GM04504 (cell line): ENCODE data around the gene ACP5.
"Not testable (repeated sequence)": the region's sequence is repeated elsewhere in the genome, so short reads cannot be mapped to it uniquely, and the experiment has no call there.

Source experiments
- DNase-seq: peaks from one replicate; pipeline ENCODE4 v3.0.0-alpha.2; 2012; ENCODE audit warnings: low read depth

Gene ACP5

DNA sequence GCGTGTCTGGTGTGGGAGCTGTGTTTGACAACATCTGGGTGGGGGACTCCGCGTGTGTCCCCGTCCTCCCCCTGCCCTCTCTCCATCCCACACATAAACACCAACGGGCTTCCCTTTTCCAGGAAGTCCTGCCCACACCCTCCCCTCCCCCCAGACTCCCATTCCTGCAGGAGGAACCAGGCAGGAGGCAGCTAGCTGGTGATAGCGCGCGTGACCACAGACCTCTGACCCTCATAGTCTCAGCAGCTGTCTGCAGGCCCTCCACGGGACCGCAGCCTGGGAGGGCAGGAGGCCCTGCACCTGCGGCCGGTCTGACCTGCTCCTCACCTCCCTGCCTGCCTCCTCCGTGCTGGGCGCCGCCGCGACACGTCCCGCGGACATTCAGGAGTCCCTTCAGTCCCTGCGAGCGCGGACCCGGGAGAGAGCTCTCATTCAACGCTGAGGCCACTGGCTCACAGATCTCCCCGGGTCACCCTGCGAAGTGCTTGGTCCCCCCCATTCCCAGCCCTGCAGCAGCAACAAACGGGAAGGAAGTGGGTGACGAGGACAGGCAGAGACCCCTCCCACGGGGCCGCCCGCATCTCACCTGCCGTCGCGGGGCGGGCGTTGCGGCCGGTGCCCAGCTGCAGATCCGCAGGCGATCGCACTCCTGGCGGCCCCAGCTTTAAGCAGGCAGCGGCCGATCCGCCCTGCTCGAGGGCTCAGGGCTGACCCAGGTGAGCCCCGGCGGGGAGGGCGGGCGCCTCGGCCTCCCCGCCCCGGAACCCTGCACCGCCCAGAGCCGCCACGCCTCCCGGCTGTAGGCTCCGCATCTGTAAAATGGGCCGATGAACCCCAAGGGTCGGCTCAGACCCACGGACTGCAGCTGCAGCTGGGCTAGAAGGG, 1.1 kb upstream of the ACP5 start:
- no peak for DNase-seq

DNA sequence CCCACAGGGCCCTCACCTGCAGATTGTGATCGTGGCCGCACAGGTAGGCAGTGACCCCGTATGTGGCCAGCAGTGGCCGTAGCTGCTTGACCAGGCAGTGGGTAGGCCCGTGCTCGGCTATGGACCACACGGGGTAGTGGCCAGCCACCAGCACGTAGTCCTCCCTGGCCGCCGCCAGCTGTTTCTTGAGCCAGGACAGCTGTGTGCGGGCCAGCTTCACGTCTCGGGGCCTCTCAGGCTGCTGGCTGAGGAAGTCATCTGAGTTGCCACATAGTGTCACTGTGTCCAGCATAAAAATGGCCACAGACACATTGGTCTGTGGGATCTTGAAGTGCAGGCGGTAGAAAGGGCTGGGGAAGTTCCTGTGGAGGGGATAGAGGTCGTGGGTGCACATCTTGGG, 1.2 kb downstream of the ACP5 start:
- DNase-seq: no peak

- no peak for DNase-seq
These were observed 2.8 kb downstream of the ACP5 start for GRCh38 chr19:11574689-11575088.

DNA sequence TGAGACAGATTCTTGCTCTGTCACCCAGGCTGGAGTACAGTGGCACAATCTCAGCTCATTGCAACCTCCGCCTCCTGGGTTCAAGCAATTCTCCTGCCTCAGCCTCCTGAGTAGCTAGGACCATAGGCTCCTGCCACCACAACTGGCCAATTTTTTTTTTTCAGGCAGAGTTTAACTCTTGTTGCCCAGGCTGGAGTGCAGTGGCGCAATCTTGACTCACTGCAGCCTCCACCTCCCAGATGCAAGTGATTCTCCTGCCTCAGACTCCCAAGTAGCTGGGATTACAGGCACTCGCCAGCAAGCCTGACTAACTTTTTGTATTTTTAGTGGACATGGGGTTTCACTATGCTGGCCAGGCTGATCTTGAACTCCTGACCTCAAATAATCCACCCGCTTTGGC, 3.7 kb downstream of the ACP5 start:
- not testable (repeated sequence) for DNase-seq

DNA sequence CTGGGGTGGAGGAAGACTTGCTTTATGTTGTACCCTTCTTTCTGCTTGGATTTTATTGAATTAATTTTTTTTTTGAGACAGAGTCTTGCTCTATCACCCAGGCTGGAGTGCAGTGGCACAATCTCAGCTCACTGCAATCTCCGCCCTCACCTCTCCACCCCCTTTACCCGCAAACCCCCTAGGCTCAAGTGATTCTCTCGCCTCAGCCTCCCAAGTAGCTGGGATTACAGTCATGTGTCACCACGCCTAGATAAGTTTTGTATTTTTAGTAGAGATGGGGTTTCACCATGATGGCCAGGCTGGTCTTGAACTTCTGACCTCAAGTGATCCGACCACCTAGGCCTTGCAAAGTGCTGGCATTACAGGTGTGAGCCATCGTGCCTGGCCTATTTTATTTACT, 4.1 kb downstream of the ACP5 start:
- not testable (repeated sequence) for DNase-seq

- no peak for DNase-seq
These were observed 7.4 kb downstream of the ACP5 start for GRCh38 chr19:11570039-11570462.

DNA sequence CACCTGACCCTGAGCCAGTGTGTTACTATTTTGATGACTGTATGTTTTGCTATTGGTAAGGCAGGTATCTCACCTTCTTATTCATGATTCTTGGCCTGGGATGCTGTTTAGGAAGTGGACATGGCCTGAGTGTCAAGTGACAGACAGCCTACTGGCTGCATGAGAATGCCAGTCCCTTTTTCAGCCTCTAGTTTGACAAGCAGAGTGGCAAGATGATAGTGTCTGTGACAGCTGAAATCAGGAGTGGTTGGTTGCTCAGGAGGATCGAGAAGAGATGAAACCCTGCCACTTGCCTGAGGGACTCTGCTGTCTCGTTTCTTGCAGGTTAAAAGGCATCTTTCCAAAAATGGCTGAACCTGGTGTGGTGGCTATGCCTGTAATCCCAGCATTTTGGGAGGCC, 11.3 kb downstream of the ACP5 start:
- DNase-seq: no peak

DNA sequence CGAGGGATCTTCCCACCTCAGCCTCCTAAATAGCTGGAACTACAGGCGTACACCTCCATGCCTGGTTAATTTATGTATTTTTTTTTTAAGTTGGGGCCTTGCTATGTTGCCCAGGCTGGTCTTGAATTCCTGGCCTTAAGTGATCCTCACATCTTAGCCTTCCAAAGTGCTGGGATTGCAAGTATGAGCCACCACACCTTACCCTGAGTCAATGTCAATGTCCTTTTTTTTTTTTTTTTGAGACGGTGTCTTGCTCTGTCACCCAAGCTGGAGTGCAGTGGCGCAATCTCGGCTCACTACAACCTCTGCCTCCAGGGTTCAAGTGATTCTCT, 11.8 kb downstream of the ACP5 start:
- not testable (repeated sequence) for DNase-seq

DNA sequence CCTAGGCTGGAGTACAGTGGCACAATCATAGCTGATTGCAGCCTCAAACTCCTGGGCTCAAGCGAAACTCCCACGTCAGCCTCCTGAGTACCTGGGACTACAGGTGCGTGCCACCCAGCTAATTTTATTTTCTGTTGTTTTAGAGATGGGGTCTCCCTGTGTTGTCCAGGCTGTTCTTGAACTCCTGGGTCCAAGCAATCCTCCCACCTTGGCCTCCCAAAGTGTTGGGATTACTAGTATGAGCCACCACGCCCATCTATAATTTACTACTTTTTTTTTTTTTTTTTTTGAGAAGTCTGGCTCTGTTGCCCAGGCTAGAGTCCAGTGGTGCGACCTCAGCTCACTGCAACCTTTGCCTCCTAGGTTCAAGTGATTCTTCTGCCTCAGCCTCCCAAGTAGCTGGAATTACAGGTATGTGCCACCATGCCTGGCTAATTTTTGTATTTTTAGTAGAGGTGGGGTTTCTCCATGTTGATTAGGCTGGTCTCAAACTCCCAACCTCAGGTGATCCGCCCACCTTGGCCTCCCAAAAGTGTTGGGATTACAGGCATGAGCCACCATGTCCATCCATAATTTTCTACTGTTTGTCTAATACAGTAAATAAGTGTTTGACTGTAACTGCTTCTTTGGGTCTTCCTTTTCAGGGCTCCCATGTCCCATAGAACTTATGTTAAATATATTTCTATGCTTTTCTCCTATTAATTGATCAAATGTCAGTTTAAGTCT, 13.2 kb downstream of the ACP5 start:
- DNase-seq: not testable (repeated sequence)

DNA sequence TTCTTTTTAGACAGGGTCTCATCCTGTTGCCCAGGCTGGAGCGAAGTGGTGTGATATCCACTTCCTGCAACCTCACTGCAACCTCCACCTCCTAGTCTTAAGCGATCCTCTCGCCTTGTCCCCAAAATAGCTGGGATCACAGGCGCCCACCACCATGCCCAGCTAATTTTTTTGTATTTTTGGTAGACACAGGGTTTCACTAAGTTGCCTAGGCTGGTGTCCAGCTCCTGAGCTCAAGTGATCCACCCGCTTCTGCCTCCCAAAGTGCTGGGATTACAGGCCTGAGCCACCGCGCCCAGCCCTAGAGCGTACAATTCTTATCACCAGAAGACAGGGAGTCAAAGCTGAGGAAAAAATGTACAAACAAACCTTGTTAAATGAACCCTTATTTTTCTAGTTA, 13.9 kb downstream of the ACP5 start:
- no peak for DNase-seq

DNA sequence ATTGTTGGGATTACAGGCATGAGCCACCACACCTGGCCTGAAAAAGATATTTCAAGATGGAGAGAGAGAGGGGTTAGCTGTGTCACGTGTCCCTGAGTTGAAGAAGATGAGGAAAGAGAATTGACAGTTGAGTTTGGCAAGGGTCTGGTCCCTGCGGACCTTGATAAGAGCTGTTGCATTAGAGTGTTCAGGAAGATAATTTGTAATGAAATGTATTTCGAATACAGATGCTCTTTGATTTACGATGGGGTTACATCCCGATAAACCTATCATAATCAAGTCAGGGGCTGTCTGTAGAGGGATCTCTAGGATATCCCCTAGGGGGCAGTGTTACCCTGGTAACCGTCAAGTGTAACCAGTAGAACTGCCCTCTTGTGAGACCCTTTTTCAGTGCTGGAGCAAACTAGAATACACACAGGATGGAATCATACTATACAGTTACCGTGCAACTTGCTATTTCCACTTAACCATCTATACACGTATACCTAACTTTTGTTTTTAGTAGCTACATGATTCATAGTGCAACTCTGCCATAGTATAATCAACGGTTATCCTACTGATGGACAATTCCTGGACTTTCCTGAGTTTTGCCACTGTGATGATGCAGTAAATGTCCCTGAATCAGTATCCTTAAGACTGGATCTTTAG, 16.9 kb downstream of the ACP5 start:
- DNase-seq: no peak

- DNase-seq: peak; percentile 95
These were observed 18.3 kb downstream of the ACP5 start, which contains the start of gene ELOF1 for GRCh38 chr19:11558881-11559828. Gene ELOF1 (minus strand): TSS chr19:11559230. CDS start chr19:11554347, 4,883 bp downstream.

GRCh38 chr19:11556634-11557420, 20.6 kb downstream of the ACP5 start:
- no peak for DNase-seq

DNA sequence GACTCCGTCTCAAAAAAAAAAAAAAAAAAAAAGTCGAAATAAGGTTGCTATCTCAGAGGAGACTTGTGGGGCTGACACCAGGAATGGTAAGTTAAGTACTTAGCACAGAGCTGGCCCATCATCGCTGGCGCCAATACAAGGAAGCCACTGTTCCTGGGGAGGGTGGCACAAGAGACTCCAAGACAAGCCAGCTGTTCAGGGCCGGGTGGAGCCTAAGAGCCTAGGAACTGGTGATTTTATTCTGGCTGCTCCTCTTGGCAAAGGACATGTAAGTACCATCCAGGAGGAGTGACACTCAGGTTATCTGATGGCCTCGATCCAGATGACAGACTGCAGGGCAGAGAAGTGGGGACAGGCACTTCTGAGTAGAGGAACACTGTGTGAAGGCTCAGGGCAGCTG, 22.2 kb downstream of the ACP5 start:
- no peak for DNase-seq

- DNase-seq: no peak
These were observed 23.3 kb downstream of the ACP5 start for GRCh38 chr19:11554160-11554559.

- DNase-seq: no peak
These were observed 24.6 kb downstream of the ACP5 start for GRCh38 chr19:11552666-11553372.

DNA sequence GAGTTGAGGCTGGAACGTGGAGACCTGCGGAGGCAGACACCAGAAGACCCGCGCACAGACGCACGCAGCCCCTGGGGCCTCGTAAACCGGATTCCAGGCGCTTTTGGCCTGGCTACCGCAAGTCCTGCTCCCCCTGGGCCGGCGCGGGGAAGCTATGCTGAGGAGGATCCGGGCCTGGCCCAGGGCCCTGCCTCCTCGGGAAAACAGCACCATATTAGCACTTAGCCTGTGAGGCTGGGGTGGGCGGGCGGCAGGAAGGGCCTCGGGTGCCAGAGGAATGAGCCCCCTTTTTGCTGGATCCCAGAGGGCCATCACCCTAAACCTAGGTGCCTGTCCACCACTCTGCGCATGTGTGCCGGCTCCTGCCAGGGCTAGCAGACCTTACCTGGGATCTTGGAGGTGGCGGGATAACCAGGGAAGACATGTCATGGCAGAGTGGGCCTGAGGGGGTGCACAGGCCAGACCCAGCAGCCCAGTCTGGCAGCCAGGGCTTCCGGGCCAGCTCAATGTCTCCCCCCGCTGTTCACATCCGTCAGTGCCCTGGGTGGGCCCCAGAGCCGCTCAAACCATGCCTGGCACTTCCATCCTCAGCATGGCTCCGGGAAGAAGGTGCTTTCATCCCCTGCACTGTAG, 25.7 kb downstream of the ACP5 start:
- DNase-seq: no peak

DNA sequence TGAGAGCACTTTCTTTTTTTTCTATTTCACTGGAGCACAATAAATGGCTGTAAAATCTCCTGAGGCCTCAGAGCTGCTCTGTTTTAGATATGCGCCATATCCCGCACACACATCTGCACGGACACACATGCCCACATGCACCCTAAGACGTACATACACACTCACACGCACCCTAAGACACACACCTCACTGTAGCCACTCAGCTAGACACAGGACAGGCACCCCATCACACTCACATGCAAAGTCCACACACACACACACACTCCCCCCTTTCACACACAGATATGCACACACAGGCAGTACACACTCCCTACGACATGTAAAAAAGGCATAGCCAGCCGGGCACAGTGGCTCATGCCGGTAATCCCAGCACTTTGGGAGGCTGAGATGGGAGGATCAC, 27.2 kb downstream of the ACP5 start:
- DNase-seq: no peak

- no peak for DNase-seq
These were observed 28.0 kb downstream of the ACP5 start for GRCh38 chr19:11549386-11549953.
